Neural crest cell (in vitro differentiated cells): Measurements from ENCODE around the gene TRAPPC1. TPM values are rescaled to one million over a fixed set of nuclear protein-coding genes. Genes with fewer than 3 reads are reported as not detected.
"Not testable (repeated sequence)": the region's sequence is repeated elsewhere in the genome, so short reads cannot be mapped to it uniquely, and the experiment has no call there.

ENCODE experiments used
- DNase-seq: peaks from one replicate; pipeline ENCODE4 v3.0.0; 2021; ENCODE audit warnings: low read depth, mixed read lengths, low spot score
- H3K27ac Mint-ChIP-seq: one replicate; pipeline ENCODE4 v1.8.0; 2021; ENCODE audit warnings: mild to moderate bottlenecking, mixed read lengths; ENCODE audit not compliant: unreplicated experiment
- H3K27me3 Mint-ChIP-seq: 2 replicates; pipeline ENCODE4 v1.8.0; 2021; ENCODE audit warnings: low read depth, mild to moderate bottlenecking, mixed read lengths
- H3K36me3 Mint-ChIP-seq: 2 replicates; pipeline ENCODE4 v1.8.0; 2021; ENCODE audit warnings: low read depth, mild to moderate bottlenecking, mixed read lengths
- H3K4me1 Mint-ChIP-seq: 2 replicates; pipeline ENCODE4 v1.8.0; 2021; ENCODE audit warnings: mixed read lengths
- H3K4me3 Mint-ChIP-seq: one replicate; pipeline ENCODE4 v1.8.0; 2021; ENCODE audit warnings: mild to moderate bottlenecking, mixed read lengths
- H3K9me3 Mint-ChIP-seq: 2 replicates; pipeline ENCODE4 v1.8.0; 2021; ENCODE audit warnings: mixed read lengths
- total RNA-seq: library from RNA; stranded (reverse); gene quantifications from 2 replicates; pipeline ENCODE4 v1.2.1, GENCODE V29; 2021
- TF ChIP-seq, protein P1 (sequence below): fragments of 200-600 bp; sonication (generic); conservative IDR thresholded peaks from 2 replicates; pipeline ENCODE4 v1.5.0; 2021; ENCODE audit warnings: antibody characterized with exemption, mild to moderate bottlenecking

The TRAPPC1 gene
- total RNA-seq, 1 donor from 2014 or later: 145 TPM

DNA sequence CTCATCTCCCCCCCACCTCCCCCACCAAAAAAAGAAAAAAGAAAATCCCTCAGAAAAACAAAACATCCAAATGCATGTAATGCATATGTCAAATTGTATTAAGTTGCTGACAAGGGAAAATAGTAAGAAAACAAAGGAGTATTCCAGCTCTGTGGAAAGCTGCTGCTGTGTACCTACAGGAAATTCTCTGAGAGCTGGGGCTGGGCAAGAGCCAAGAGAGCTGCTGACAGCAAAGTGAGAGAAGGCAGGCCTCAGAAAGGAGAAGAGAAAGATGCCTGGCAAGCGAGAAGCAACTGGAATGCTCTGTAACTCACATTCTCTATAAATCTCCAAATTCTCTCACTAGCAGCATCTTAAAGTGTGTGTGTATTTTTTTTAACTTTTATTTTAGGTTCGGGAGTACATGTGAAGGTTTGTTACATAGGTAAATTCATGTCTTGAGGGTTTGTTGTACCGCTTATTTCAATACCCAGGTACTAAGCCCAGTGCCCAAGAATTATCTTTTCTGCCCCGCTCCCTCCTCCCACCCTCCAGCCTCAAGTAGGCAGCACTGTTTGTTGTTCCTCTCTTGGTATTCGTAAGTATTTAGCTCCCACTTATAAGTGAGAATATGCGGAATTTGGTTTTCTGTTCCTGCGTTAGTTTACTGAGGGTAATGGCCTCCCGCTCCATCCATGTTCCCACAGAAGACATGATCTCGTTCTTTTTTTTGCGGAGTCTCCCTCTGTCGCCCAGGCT is 24.7 kb upstream of the TRAPPC1 start:
- no peak for DNase-seq
- TF ChIP-seq, protein P1, sequence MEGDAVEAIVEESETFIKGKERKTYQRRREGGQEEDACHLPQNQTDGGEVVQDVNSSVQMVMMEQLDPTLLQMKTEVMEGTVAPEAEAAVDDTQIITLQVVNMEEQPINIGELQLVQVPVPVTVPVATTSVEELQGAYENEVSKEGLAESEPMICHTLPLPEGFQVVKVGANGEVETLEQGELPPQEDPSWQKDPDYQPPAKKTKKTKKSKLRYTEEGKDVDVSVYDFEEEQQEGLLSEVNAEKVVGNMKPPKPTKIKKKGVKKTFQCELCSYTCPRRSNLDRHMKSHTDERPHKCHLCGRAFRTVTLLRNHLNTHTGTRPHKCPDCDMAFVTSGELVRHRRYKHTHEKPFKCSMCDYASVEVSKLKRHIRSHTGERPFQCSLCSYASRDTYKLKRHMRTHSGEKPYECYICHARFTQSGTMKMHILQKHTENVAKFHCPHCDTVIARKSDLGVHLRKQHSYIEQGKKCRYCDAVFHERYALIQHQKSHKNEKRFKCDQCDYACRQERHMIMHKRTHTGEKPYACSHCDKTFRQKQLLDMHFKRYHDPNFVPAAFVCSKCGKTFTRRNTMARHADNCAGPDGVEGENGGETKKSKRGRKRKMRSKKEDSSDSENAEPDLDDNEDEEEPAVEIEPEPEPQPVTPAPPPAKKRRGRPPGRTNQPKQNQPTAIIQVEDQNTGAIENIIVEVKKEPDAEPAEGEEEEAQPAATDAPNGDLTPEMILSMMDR: no peak
- Mint-ChIP-seq H3K27ac (no peak overlapping the region), H3K4me3 (no peak overlapping the region), H3K27me3 (peaks cover 9% of the 10 kb centered on the region), H3K36me3 (no peaks in the 10 kb centered on the region), H3K4me1 (no peaks in the 10 kb centered on the region), H3K9me3 (no peaks in the 10 kb centered on the region)

GRCh38 chr17:7955414-7956227 is 23.9 kb upstream of the TRAPPC1 start:
- H3K4me1 Mint-ChIP-seq: no peaks in the 10 kb centered on the region
- no peaks in the 10 kb centered on the region for H3K9me3 Mint-ChIP-seq
- peaks cover 3% of the 10 kb centered on the region for H3K27me3 Mint-ChIP-seq
- no peaks in the 10 kb centered on the region for H3K36me3 Mint-ChIP-seq
- no peak overlapping the region for H3K27ac Mint-ChIP-seq
- no peak for DNase-seq
- H3K4me3 Mint-ChIP-seq: no peak overlapping the region
- TF ChIP-seq, protein P1: no peak

- H3K4me1 Mint-ChIP-seq, H3K36me3 Mint-ChIP-seq: not testable (repeated sequence)
Observed at GRCh38 chr17:7953266-7953665, 21.5 kb upstream of the TRAPPC1 start.

GRCh38 chr17:7951143-7951792 is 19.5 kb upstream of the TRAPPC1 start:
- Mint-ChIP-seq H3K27ac (no peak overlapping the region), H3K4me1 (no peaks in the 10 kb centered on the region), H3K36me3 (peaks cover 10% of the 10 kb centered on the region), H3K9me3 (no peaks in the 10 kb centered on the region), H3K27me3 (no peaks in the 10 kb centered on the region), H3K4me3 (no peak overlapping the region)
- TF ChIP-seq, protein P1: no peak
- no peak for DNase-seq

More at GRCh38 chr17:7953266-7953665, 21.5 kb upstream of the TRAPPC1 start:
- H3K9me3 Mint-ChIP-seq, H3K27ac Mint-ChIP-seq, DNase-seq, H3K4me3 Mint-ChIP-seq, H3K27me3 Mint-ChIP-seq: not testable (repeated sequence)

GRCh38 chr17:7950578-7950977 is 18.8 kb upstream of the TRAPPC1 start:
- no peaks in the 10 kb centered on the region for H3K9me3 Mint-ChIP-seq
- TF ChIP-seq, protein P1: no peak
- no peaks in the 10 kb centered on the region for H3K27me3 Mint-ChIP-seq
- DNase-seq: no peak
- H3K4me1 Mint-ChIP-seq: no peaks in the 10 kb centered on the region
- no peak overlapping the region for H3K27ac Mint-ChIP-seq
- H3K36me3 Mint-ChIP-seq: peaks cover 11% of the 10 kb centered on the region
- no peak overlapping the region for H3K4me3 Mint-ChIP-seq
